Stimulated activated CD4-positive, alpha-beta T cell treated with anti-CD3 and anti-CD28 coated beads, TNF-alpha, amount 100 ng/mL, for 48 hours (primary cell): Measurements from ENCODE around the gene NKAPL.
"Not testable (repeated sequence)": the region's sequence is repeated elsewhere in the genome, so short reads cannot be mapped to it uniquely, and the experiment has no call there.

Source experiments
- DNase-seq, 3 donors: peaks; one replicate each; pipeline ENCODE4 v3.0.0-alpha.2; 2020; ENCODE audit warnings: low read depth in 3 of 3

NKAPL gene

GRCh38 chr6:28296520-28297060 is 37.5 kb downstream of the NKAPL start:
- no peak for DNase-seq

- DNase-seq = no peak
Observed at GRCh38 chr6:28303570-28303969, 44.5 kb downstream of the NKAPL start.

- not testable (repeated sequence) for DNase-seq
Observed at GRCh38 chr6:28306363-28306762, 47.3 kb downstream of the NKAPL start.
